Memory B cell (primary cell): ENCODE measurements around the gene C3orf18.
A peak's percentile ranks its signal among the peaks of the same experiment; 100 is the strongest.
"Not testable (repeated sequence)": the region's sequence is repeated elsewhere in the genome, so short reads cannot be mapped to it uniquely, and the experiment has no call there.

Experiments used
- ATAC-seq: fragments of 150-1000 bp; cut with Tn5 transposase; 2 replicates; pipeline ENCODE4 v1.10.0; 2021; ENCODE audit warnings: low read depth, mild to moderate bottlenecking, moderate library complexity
- DNase-seq, 2 donors: peaks; one replicate each; pipeline ENCODE4 v3.0.0; 2022; ENCODE audit warnings: low spot score in 2 of 2
- H3K27ac Mint-ChIP-seq: one replicate; pipeline ENCODE4 v1.8.0; 2022; ENCODE audit warnings: mild to moderate bottlenecking, moderate library complexity, mixed read lengths
- H3K27me3 Mint-ChIP-seq: one replicate; pipeline ENCODE4 v1.8.0; 2022; ENCODE audit warnings: mixed read lengths
- H3K36me3 Mint-ChIP-seq: one replicate; pipeline ENCODE4 v1.8.0; 2022; ENCODE audit warnings: mild to moderate bottlenecking, mixed read lengths
- H3K4me1 Mint-ChIP-seq: one replicate; pipeline ENCODE4 v1.8.0; 2022; ENCODE audit warnings: mixed read lengths
- H3K4me3 Mint-ChIP-seq: one replicate; pipeline ENCODE4 v1.8.0; 2022; ENCODE audit warnings: mild to moderate bottlenecking, moderate library complexity, mixed read lengths
- H3K9me3 Mint-ChIP-seq: one replicate; pipeline ENCODE4 v1.8.0; 2022; ENCODE audit warnings: mixed read lengths

Gene C3orf18

GRCh38 chr3:50519471-50520089, 48.0 kb downstream of the C3orf18 start:
- no peaks in the 10 kb centered on the region for H3K9me3 Mint-ChIP-seq
- no peak overlapping the region for H3K27ac Mint-ChIP-seq
- no peaks in the 10 kb centered on the region for H3K36me3 Mint-ChIP-seq
- DNase-seq (peak; percentile 57 to 64), ATAC-seq (peak; percentile 54)
- no peak overlapping the region for H3K4me3 Mint-ChIP-seq
- peaks cover 11% of the 10 kb centered on the region for H3K27me3 Mint-ChIP-seq
- H3K4me1 Mint-ChIP-seq: peaks cover 23% of the 10 kb centered on the region

DNA sequence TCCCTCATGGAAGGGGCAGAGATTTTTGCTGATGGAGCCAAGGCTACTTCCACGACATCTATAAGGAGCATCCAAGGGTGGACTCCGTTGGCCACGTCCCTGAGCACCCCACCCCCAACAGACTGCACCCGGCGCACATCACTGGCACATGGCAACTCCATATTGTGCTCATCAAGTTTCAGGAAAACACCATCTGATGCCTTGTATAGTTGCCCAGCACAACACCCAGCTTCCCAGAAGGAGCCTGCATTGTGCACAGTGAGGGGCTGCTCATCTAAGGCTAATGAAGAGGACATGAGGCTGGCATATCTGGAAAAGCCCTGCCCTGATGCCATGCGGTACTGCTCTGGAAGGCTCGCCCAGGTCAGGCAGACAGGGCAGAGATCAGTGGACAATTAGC, 49.1 kb downstream of the C3orf18 start:
- DNase-seq (no peak), ATAC-seq (no peak)
- H3K4me1 Mint-ChIP-seq: peaks cover 23% of the 10 kb centered on the region
- no peaks in the 10 kb centered on the region for H3K9me3 Mint-ChIP-seq
- peaks cover 10% of the 10 kb centered on the region for H3K27me3 Mint-ChIP-seq
- no peak overlapping the region for H3K4me3 Mint-ChIP-seq
- H3K27ac Mint-ChIP-seq: no peak overlapping the region
- no peaks in the 10 kb centered on the region for H3K36me3 Mint-ChIP-seq

DNA sequence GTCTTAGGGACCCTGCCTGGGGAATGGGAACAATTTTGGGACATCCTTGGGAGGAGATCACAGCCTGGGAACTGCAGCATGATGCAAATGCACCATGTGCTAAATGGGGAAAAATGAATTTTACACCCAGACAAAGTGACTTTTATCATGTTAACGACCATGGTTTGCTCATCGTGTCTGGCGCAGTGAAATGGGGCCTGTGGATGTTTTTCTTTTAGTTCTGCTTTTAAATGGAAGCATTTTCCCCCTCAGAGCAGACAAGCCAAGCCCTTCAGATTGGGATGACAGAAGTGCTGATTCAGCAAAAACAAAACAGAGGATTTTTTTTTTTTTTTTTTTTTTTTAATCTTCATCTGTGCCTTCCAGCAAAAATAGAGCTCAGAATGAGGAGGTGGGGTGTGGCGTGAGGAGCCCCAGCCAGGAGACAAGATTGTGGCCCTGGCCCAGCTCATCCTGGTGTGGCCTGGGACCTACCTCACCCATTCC, 49.8 kb downstream of the C3orf18 start:
- peaks cover 23% of the 10 kb centered on the region for H3K4me1 Mint-ChIP-seq
- H3K27me3 Mint-ChIP-seq: peaks cover 12% of the 10 kb centered on the region
- no peaks in the 10 kb centered on the region for H3K36me3 Mint-ChIP-seq
- H3K27ac Mint-ChIP-seq: no peak overlapping the region
- H3K4me3 Mint-ChIP-seq: no peak overlapping the region
- no peak for DNase-seq
- no peak for ATAC-seq
- H3K9me3 Mint-ChIP-seq: no peaks in the 10 kb centered on the region

- no peaks in the 10 kb centered on the region for H3K36me3 Mint-ChIP-seq
- ATAC-seq: no peak
Measured at GRCh38 chr3:50516440-50516871, 51.1 kb downstream of the C3orf18 start.

DNA sequence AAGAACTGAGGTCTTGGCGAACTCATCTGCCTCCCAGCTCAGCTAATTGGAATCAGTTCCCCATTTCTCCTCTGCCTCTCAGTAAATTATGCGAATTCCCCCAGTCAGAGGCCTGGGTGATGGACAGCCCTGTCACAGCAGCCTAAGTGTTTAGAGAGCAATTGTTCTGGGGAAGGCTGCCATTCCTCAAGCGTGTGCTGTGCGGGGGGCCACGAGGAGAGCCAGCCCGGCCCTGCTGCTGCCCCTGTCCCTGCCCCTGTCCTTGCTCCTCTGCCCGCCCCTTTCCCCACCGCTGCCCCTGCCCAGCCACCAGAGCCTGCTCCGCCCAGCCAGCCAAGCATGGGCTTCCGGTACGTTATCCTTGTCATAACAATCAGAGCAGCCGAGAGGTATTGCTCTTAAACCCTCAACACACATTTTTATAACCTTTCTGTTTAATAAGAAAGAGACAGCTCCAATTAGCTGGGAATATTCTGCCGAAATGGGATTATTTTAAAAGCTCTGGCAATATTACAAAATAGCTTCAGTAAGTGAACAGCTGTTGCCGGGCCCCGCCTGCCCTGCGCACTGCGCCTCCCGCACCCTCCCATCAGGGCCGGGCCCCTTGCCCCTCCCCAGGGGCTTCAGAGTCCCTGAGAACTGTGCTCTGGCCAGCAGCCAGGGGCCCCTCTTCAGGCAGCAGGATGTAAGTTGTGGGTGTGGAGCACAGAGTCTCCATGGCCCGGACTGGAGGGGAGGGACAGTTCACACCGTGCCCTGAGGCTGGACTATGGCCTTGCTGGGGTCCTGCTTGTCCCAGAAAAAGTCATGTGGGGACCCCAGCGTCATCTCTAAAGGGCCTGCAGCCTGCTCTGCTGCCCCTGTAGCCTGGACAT, 51.7 kb downstream of the C3orf18 start:
- DNase-seq (peak in 1 of 2 donors; percentile 19), ATAC-seq (peak; percentile 82)
- Mint-ChIP-seq H3K27ac (peak overlapping the region; percentile 22), H3K36me3 (no peaks in the 10 kb centered on the region), H3K4me1 (peaks cover 23% of the 10 kb centered on the region), H3K4me3 (peak overlapping the region; percentile 65), H3K9me3 (no peaks in the 10 kb centered on the region), H3K27me3 (peaks cover 7% of the 10 kb centered on the region)

More at GRCh38 chr3:50516440-50516871, 51.1 kb downstream of the C3orf18 start:
- DNase-seq: no peak
- Mint-ChIP-seq H3K27ac (peak overlapping the region; percentile 22), H3K4me3 (peak overlapping the region; percentile 65), H3K27me3 (peaks cover 10% of the 10 kb centered on the region), H3K4me1 (peaks cover 23% of the 10 kb centered on the region), H3K9me3 (no peaks in the 10 kb centered on the region)

DNA sequence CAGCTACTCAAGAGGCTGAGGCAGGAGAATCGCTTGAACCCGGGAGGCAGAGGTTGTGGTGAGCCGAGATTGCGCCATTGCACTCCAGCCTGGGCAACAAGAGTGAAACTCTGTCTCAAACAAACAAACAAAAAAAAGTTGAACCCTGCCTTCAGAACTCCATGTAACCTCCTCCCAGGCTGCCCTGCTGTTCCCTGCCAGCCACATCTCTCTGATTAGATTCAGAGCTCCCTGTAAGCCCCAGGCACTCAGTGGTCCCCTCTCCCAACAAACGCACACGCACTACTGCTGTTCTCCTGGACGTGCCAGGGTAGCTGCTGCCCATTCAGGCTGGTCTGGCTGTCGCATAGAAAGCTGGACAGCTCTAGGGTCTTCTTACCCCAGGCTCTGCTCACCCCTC, 54.6 kb downstream of the C3orf18 start:
- H3K27me3 Mint-ChIP-seq: not testable (repeated sequence)

GRCh38 chr3:50512131-50512530, 55.4 kb downstream of the C3orf18 start:
- Mint-ChIP-seq H3K9me3 (no peaks in the 10 kb centered on the region), H3K4me3 (no peak overlapping the region), H3K36me3 (no peaks in the 10 kb centered on the region), H3K27ac (no peak overlapping the region), H3K4me1 (peaks cover 18% of the 10 kb centered on the region), H3K27me3 (peaks cover 9% of the 10 kb centered on the region)
- DNase-seq: no peak
- ATAC-seq: no peak

More for the DNA sequence above, 54.6 kb downstream of the C3orf18 start:
- H3K9me3 Mint-ChIP-seq, H3K36me3 Mint-ChIP-seq, H3K4me3 Mint-ChIP-seq, DNase-seq, H3K27ac Mint-ChIP-seq, ATAC-seq: not testable (repeated sequence)
- H3K4me1 Mint-ChIP-seq: peaks cover 18% of the 10 kb centered on the region

- Mint-ChIP-seq H3K27me3 (peaks cover 10% of the 10 kb centered on the region), H3K4me1 (peaks cover 7% of the 10 kb centered on the region), H3K27ac (peak overlapping the region; percentile 45), H3K4me3 (no peak overlapping the region), H3K9me3 (no peaks in the 10 kb centered on the region), H3K36me3 (no peaks in the 10 kb centered on the region)
- DNase-seq (no peak), ATAC-seq (peak; percentile 73)
Measured at GRCh38 chr3:50510325-50510724, 57.2 kb downstream of the C3orf18 start.

DNA sequence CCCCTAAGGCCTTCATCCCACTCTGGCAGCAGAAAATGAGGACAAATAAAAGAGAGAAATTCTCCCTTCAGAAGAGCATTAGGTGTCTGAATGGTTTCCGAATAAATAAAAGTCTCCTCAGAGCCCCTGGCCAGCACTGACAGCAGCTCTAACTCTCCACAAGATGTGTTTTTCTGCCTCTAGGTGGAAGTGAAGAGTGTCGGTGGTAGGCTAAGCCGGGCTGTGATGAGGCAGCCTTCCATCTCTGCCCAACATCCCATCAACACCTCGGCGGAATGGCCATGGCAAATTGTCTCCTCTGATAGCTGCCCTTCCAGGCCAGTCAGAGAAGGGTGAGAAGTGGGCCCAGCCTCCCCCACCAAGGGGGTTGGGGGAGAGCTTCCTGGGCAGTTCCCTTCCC, 57.8 kb downstream of the C3orf18 start:
- no peaks in the 10 kb centered on the region for H3K9me3 Mint-ChIP-seq
- DNase-seq (no peak), ATAC-seq (no peak)
- no peaks in the 10 kb centered on the region for H3K36me3 Mint-ChIP-seq
- H3K27ac Mint-ChIP-seq: no peak overlapping the region
- no peak overlapping the region for H3K4me3 Mint-ChIP-seq
- peaks cover 3% of the 10 kb centered on the region for H3K4me1 Mint-ChIP-seq
- H3K27me3 Mint-ChIP-seq: peaks cover 12% of the 10 kb centered on the region

GRCh38 chr3:50508821-50509220, 58.7 kb downstream of the C3orf18 start:
- DNase-seq (no peak), ATAC-seq (no peak)
- no peaks in the 10 kb centered on the region for H3K9me3 Mint-ChIP-seq
- no peaks in the 10 kb centered on the region for H3K36me3 Mint-ChIP-seq
- H3K27ac Mint-ChIP-seq: no peak overlapping the region
- H3K4me1 Mint-ChIP-seq: peaks cover 3% of the 10 kb centered on the region
- peaks cover 12% of the 10 kb centered on the region for H3K27me3 Mint-ChIP-seq
- no peak overlapping the region for H3K4me3 Mint-ChIP-seq
